GM12878 (cell line): Measurements from ENCODE around the gene VDR. TPM values are rescaled to one million over a fixed set of nuclear protein-coding genes. Genes with fewer than 3 reads are reported as not detected.
A peak's percentile ranks its signal among the peaks of the same experiment; 100 is the strongest.

Experiments used
- BCL3 ChIP-seq: IDR thresholded peaks from 2 replicates; pipeline ENCODE4 v1.6.1; 2011; ENCODE audit warnings: borderline replicate concordance, low read depth, mild to moderate bottlenecking, moderate library complexity, low read length; ENCODE audit not compliant: insufficient read depth, poor library complexity, severe bottlenecking
- BHLHE40 ChIP-seq, 2 experiments: fragments of 450-650 bp in 1 of 2; IDR thresholded peaks; 2 replicates each; pipeline ENCODE4 v1.6.1; 2011 to 2017; ENCODE audit warnings: low read depth in 2 of 2, borderline replicate concordance in 1 of 2, improper control_type of control experiment in 1 of 2, low read length in 1 of 2, mild to moderate bottlenecking in 1 of 2
- BRCA1 ChIP-seq: IDR thresholded peaks from 2 replicates; pipeline ENCODE4 v1.6.1; 2011; ENCODE audit warnings: low read depth, low read length, improper control_type of control experiment
- CBX3 ChIP-seq: fragments of 200-600 bp; sonication (generic); IDR thresholded peaks from 2 replicates; pipeline ENCODE4 v1.6.1; 2016; ENCODE audit warnings: low read depth, borderline replicate concordance
- CBX5 ChIP-seq: sonication (generic); IDR thresholded peaks from 2 replicates; pipeline ENCODE4 v1.6.1; 2016; ENCODE audit warnings: low read depth, moderate library complexity, mild to moderate bottlenecking, inconsistent platforms
- CEBPB ChIP-seq, 2 experiments: fragments of 150-350 bp in 1 of 2; IDR thresholded peaks; 2 replicates each; pipeline ENCODE4 v1.6.1; 2012 to 2014; ENCODE audit warnings: low read depth in 2 of 2, low read length in 2 of 2, borderline replicate concordance in 1 of 2, inconsistent platforms in 1 of 2
- CHD4 ChIP-seq: fragments of 200-600 bp; sonication (generic); IDR thresholded peaks from 2 replicates; pipeline ENCODE4 v1.6.1; 2016; ENCODE audit warnings: mild to moderate bottlenecking
- DPF2 ChIP-seq: fragments of 450-650 bp; IDR thresholded peaks from 2 replicates; pipeline ENCODE4 v1.6.1; 2017; ENCODE audit warnings: mild to moderate bottlenecking
- EGR1 ChIP-seq, 2 experiments: IDR thresholded peaks; 1 replicate in 1 of 2; 2 replicates in 1 of 2; pipeline ENCODE4 v1.6.1; 2011 to 2012; ENCODE audit warnings: low read depth in 2 of 2, low read length in 2 of 2, borderline replicate concordance in 1 of 2, mild to moderate bottlenecking in 1 of 2, moderate library complexity in 1 of 2
- ELK1 ChIP-seq: IDR thresholded peaks from 2 replicates; pipeline ENCODE4 v1.6.1; 2012; ENCODE audit warnings: low read depth, low read length, improper control_type of control experiment
- FOS ChIP-seq: IDR thresholded peaks from 3 replicates; pipeline ENCODE4 v1.6.1; 2011; ENCODE audit warnings: borderline replicate concordance; ENCODE audit not compliant: insufficient read length; ENCODE audit errors: extremely low read depth
- IRF4 ChIP-seq: IDR thresholded peaks from 2 replicates; pipeline ENCODE4 v1.6.1; 2011; ENCODE audit warnings: low read depth, low read length
- KDM1A ChIP-seq: fragments of 200-600 bp; sonication (generic); IDR thresholded peaks from 2 replicates; pipeline ENCODE4 v1.6.1; 2016; ENCODE audit warnings: borderline replicate concordance
- MEF2B ChIP-seq: fragments of 450-650 bp; IDR thresholded peaks from 2 replicates; pipeline ENCODE4 v1.6.1; 2018; ENCODE audit warnings: mild to moderate bottlenecking, moderate library complexity; ENCODE audit not compliant: partially characterized antibody, poor library complexity, severe bottlenecking
- MTA2 ChIP-seq: fragments of 450-650 bp; IDR thresholded peaks from 2 replicates; pipeline ENCODE4 v1.6.1; 2016; ENCODE audit warnings: low read depth, mild to moderate bottlenecking, moderate library complexity
- MXI1 ChIP-seq: fragments of 150-350 bp; IDR thresholded peaks from 2 replicates; pipeline ENCODE4 v1.6.1; 2011; ENCODE audit warnings: low read depth, mild to moderate bottlenecking, inconsistent platforms, low read length, improper control_type of control experiment
- NFYA ChIP-seq: IDR thresholded peaks from 2 replicates; pipeline ENCODE4 v1.6.1; 2011; ENCODE audit warnings: low read depth, mild to moderate bottlenecking, low read length, improper control_type of control experiment, borderline replicate concordance
- PAX5 ChIP-seq: IDR thresholded peaks from 2 replicates; pipeline ENCODE4 v1.6.1; 2011; ENCODE audit warnings: low read depth, low read length, borderline replicate concordance
- POLR2A ChIP-seq: IDR thresholded peaks from 2 replicates; pipeline ENCODE4 v1.6.1; 2011; ENCODE audit warnings: low read depth, mild to moderate bottlenecking, low read length
- RAD21 ChIP-seq: IDR thresholded peaks from 2 replicates; pipeline ENCODE4 v1.6.1; 2011; ENCODE audit warnings: mild to moderate bottlenecking, low read depth, low read length, moderate library complexity; ENCODE audit not compliant: insufficient read depth
- RELA ChIP-seq: fragments of 450-650 bp; IDR thresholded peaks from 2 replicates; pipeline ENCODE4 v1.8.0; 2014; ENCODE audit warnings: borderline replicate concordance; ENCODE audit not compliant: partially characterized antibody
- ZNF207 ChIP-seq: fragments of 450-650 bp; IDR thresholded peaks from 2 replicates; pipeline ENCODE4 v1.6.1; 2014; ENCODE audit warnings: antibody characterized with exemption, mild to moderate bottlenecking, borderline replicate concordance
- ZNF274 ChIP-seq: IDR thresholded peaks from one replicate; pipeline ENCODE4 v1.8.0; 2011; ENCODE audit not compliant: insufficient read length, insufficient read depth
- polyA plus RNA-seq, 11 experiments: library from polyadenylated mRNA; depleted of rRNA in 4 of 11; unstranded in 6 of 11; stranded (reverse) in 5 of 11; fragments of >200 nt; fragmentation: Nextera tagmentation in 4 of 11; fragmentation: Illumina TruSeq in 1 of 11; extraction: Ambion mirVana in 4 of 11; extraction: Trizol in 1 of 11; gene quantifications; 1 replicate in 1 of 11; 2 replicates in 10 of 11; pipeline versions ENCODE4 v1.2.1 to v1.2.3, GENCODE V29; 2011 to 2016; ENCODE audit warnings: inconsistent platforms in 2 of 11, missing spikeins in 2 of 11, low read depth in 1 of 11
- total RNA-seq, 4 experiments: library from RNA; depleted of rRNA in 3 of 4; stranded (reverse); fragments of >200 nt in 3 of 4; fragmentation: Illumina TruSeq in 1 of 4; extraction: Trizol in 1 of 4; gene quantifications; 2 replicates each; pipeline versions ENCODE4 v1.2.1 to v1.2.3, GENCODE V29; 2013 to 2021
- TF ChIP-seq, protein P1 (sequence below): fragments of 150-350 bp; IDR thresholded peaks from 2 replicates; pipeline ENCODE4 v1.6.1; 2016; ENCODE audit warnings: low read depth, low read length

The VDR gene
- total and polyA plus RNA-seq, 10 of the 15 experiments (the other 5 are each of a cell fraction or from before 2014, with no cell fraction given): 0.27 to 7.9 (median 3.0) TPM

DNA sequence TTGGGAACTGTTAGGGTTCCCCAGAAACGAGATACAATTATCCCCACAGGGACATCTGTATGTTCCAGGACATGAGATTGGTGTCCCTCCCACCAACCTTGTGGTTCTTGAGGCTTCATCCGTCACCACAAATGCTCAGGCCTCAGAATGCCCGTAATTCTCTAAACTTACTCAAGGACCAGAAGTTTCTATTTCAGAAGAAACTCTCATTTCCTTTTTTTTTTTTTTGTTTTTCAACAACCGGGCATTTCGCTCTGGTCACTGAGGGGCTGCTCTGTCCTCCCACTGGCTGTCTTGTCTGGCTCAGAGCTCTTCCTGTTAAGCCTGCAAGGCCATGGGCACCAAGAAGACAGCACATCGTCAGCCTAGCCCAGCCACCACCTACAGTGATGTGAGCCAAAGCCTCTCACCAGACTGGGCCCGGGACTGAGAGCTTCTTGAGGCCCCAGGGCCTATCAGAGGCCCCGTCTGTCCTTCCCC, 36.2 kb downstream of the VDR start (continued):
- TF ChIP-seq BHLHE40 (IDR thresholded peaks at IDR 0.05; ENCODE audit: borderline replicate concordance in 1 of 2, low read depth in 2 of 2, low read length in 1 of 2) (no peak), DPF2 (peak; percentile 58; the same call in 1 of the 2 replicates), CBX3 (no peak), MXI1 (no peak), NFYA (no peak), RAD21 (no peak), ELK1 (no peak), MEF2B (peak; percentile 22), BCL3 (no peak), MTA2 (peak; percentile 56; the same call in 1 of the 2 replicates), EGR1 (IDR thresholded peaks at IDR 0.05; ENCODE audit: borderline replicate concordance in 1 of 2, low read depth in 2 of 2, low read length in 2 of 2) (no peak), KDM1A (no peak), CEBPB (IDR thresholded peaks at IDR 0.05; ENCODE audit: borderline replicate concordance in 1 of 2, low read depth in 2 of 2, low read length in 2 of 2) (no peak), FOS (no peak), IRF4 (0 out of 2 replicates have a peak, but pooled peaks have one; percentile 42), POLR2A (no peak), PAX5 (peak; percentile 47; the same call in 1 of the 2 replicates), CBX5 (no peak), RELA (no peak), ZNF274 (no peak), ZNF207 (no peak), BRCA1 (no peak), CHD4 (no peak)
- TF ChIP-seq, protein P1, sequence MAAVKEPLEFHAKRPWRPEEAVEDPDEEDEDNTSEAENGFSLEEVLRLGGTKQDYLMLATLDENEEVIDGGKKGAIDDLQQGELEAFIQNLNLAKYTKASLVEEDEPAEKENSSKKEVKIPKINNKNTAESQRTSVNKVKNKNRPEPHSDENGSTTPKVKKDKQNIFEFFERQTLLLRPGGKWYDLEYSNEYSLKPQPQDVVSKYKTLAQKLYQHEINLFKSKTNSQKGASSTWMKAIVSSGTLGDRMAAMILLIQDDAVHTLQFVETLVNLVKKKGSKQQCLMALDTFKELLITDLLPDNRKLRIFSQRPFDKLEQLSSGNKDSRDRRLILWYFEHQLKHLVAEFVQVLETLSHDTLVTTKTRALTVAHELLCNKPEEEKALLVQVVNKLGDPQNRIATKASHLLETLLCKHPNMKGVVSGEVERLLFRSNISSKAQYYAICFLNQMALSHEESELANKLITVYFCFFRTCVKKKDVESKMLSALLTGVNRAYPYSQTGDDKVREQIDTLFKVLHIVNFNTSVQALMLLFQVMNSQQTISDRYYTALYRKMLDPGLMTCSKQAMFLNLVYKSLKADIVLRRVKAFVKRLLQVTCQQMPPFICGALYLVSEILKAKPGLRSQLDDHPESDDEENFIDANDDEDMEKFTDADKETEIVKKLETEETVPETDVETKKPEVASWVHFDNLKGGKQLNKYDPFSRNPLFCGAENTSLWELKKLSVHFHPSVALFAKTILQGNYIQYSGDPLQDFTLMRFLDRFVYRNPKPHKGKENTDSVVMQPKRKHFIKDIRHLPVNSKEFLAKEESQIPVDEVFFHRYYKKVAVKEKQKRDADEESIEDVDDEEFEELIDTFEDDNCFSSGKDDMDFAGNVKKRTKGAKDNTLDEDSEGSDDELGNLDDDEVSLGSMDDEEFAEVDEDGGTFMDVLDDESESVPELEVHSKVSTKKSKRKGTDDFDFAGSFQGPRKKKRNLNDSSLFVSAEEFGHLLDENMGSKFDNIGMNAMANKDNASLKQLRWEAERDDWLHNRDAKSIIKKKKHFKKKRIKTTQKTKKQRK: no peak
